Measurements from ENCODE around the gene POFUT2.

- no peak for TF ChIP-seq CTCF (IDR thresholded peaks at IDR 0.05)
- no peak for TF ChIP-seq POLR2AphosphoS5 (IDR thresholded peaks at IDR 0.05)
These were observed 20.7 kb upstream of the POFUT2 start for GRCh38 chr21:45308194-45309068.

Data from sigmoid colon (tissue), 4 donors.